GM18858 (cell line): ENCODE results near the gene ADAM30.

Source experiments
- ATAC-seq: cut with Tn5 transposase; IDR thresholded peaks from one replicate; pipeline ENCODE4 v1.9.1; 2021; ENCODE audit not compliant: unreplicated experiment

The ADAM30 gene

GRCh38 chr1:119909890-119910596, 13.7 kb upstream of the ADAM30 start:
- ATAC-seq = no peak

- ATAC-seq = no peak
Measured at GRCh38 chr1:119908661-119909060, 12.3 kb upstream of the ADAM30 start.

DNA sequence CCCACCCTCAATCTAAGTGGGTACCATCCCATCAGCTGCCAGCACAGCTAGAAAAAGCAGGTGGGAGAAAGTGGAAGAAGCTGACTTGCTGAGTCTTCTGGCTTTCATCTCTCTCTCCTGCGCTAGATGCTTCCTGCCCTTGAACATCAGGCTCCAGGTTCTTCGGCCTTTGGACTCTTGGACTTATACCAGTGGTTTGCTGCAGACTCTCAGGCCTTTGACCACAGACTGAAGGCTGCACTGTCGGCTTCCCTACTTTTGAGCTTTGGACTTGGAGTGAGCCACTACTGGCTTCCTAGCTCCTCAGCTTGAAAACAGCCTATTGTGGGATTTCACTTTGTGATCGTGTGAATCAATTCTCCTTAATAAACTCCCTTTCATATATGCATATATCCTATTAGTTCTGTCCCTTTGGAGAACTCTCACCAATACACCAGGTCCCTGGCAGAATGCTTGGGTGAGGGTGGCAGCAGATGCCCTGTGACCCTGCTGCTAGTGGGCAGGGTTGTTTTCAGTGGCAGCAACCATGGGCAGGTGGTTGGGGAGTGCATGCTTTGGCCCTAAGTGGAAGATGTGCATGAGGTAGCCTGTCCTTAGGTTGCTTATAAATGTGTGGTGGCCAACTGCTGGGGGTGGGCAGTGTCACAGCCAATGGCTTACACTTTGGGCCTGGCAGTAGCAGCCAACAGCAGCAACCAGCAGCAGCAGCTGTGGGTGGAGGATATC, 10.8 kb upstream of the ADAM30 start:
- no peak for ATAC-seq

DNA sequence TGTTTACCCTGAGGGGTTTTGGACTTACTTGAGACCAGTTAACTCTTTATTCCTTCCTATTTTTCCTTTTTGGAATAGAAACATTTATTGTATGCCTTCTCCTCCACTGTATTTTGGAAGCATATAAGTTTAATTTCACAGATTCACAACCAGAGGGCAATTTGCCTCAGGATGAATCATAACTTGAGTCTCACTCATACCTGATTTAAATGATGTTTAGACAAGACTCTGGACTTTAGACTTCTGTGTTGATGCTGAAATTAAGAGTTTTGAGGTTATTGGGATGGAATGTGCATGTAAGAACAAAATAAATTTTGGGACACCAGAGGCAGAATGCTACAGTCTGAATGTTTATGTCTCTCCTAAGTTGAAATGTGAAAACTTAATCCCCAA, 7.1 kb upstream of the ADAM30 start:
- ATAC-seq = no peak

GRCh38 chr1:119902775-119903442, 6.6 kb upstream of the ADAM30 start:
- ATAC-seq = no peak

DNA sequence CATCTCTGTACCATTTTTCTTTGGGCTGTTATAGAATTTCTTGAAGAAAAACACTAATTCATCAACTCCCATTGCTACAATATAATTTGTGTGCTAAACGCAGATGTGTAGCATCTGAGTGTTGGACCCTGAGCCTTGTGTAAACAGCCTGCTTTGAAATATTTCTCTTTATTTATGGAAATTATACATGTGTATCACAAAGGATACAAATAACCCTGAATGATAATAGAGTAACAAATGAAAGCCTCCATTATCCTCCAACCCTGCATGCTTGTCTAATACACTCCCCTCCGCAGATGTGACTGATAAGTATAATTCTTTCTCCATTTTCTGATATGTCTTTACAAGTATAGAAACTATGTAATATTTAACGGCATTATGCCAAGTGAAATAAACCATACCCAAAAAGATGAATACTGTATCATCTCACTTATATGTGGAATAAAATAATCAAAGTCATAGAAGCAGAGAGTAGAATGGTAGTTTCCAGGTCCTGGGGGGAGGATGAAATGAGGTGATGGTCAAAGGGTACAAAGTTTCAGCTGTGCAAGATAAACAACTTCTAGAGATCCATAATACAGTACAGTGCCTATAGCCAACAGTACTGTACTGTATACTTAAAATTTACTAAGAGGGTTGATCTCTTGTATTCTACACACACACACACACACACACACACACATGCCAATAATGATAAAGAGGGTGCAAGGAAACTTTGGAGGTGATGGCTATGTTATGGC, 2.8 kb upstream of the ADAM30 start:
- no peak for ATAC-seq

DNA sequence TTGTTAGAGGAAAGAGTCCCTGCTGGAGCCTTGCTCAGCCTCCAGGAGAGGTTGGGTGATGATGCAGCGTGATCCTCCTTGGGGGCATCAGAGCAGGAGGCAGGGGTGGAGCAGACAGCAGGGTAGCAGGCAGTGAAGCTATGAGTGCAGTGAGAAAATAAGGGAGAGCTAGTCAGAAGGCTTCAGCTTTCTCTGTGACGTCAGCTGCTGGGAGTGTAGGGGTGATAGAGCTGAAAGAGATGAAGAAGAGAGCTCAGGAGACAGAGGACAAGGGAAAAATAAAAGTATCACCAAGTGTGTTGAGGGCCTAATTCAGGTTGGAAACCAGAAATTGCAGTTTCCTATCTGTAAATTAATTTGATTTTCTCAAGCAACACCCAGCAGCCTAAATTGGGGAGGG, 2.2 kb upstream of the ADAM30 start:
- no peak for ATAC-seq

DNA sequence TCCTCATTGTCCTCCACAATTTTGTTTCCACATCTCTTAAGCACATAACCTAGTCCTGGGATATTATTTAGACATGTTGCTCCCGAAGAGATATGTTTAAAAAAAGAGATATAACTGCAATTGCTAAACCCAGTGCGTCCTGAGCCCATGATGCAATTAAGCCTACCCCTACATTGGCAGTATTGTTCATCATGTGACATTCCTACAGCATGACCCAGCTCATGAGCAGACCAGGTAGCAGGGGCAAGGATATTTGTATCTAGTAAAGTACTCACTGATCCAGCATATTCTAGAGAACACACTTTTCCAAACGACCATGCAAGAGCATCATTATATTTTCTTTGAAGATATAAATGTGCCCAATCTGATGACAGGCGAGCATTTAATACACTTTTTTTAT, 1.2 kb downstream of the ADAM30 start:
- ATAC-seq = no peak

DNA sequence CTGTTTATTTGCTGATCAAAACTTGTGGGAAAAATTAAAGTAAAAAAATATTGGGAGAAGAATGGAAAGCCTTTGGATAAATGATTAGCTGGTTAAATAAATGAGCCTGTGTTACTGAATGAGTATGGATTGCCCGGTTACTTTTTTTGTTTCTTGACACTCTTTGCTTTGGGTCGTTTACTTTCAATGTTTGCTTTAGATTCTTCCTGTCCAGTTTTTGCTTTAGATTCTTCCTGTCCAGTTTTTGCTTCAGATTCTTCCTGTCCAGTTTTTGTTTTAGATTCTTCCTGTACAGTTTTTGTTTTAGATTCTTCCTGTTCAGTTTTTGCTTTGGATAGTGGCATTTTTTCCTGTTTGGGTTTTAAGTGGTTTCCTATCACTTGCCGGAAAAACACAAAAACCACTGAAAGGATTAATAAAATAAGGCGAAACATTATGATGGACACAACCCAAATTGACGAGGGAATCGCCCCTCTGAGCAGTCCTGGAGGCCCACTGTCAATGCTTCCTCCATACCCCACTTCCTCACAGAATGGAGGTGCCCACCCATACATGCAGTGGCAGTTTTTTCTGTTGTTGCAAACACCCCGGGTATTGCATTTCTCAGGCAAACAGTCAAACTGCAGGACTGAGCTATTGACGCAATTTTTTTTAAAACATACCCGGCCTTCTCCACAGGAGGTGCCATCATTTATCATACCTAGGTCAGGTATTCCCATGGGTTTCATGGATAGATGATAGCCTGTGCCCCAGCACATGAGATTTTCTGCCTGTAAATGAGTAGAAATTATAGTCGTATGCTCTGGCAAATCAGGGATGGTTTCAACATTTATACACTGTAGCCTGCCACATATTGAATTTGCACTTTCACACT, 2.3 kb downstream of the ADAM30 start:
- no peak for ATAC-seq

GRCh38 chr1:119893238-119893791, 3.0 kb downstream of the ADAM30 start:
- no peak for ATAC-seq

DNA sequence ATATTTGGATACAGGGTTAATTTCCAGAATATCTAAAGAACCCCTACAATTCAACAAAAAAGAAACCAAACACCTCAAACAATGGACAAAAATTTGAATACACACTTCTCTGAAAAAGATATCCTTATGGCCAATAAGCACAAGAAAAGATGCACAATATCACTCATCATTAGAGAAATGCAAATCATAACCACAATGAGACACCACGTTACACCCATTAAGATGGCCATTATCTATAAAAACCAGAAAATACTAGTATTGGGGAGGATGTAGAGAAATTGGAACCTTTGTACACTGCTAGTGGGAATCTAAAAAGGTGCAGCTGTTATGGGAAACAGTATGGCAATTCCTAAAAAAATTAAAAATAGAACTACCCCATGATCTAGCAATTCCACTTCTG, 4.9 kb downstream of the ADAM30 start:
- ATAC-seq = no peak

- no peak for ATAC-seq
Measured at GRCh38 chr1:119888476-119888875, 7.8 kb downstream of the ADAM30 start.

- no peak for ATAC-seq
Measured at GRCh38 chr1:119887427-119887826, 8.9 kb downstream of the ADAM30 start.

GRCh38 chr1:119885903-119886783, 10.2 kb downstream of the ADAM30 start:
- ATAC-seq = no peak

GRCh38 chr1:119884711-119885110, 11.6 kb downstream of the ADAM30 start:
- ATAC-seq = no peak

DNA sequence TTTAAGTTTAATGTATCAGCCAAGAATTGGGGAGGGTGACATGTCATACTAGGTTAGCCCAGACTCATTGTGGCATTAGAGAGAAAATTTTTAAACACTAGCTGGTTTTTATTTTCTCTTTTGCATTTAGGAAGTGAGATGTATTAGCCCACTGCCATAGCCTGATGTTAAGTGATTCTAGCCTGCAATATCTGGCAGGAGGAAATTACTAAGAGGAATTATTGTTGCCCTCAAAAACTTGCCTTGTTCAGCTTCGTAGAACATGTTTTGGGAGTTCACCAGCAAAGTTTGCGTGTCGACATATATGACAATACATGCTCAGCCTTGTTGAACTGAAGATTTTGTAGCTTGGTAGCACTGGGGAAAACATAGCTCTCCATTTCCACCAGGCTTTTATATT, 12.5 kb downstream of the ADAM30 start:
- ATAC-seq = no peak

DNA sequence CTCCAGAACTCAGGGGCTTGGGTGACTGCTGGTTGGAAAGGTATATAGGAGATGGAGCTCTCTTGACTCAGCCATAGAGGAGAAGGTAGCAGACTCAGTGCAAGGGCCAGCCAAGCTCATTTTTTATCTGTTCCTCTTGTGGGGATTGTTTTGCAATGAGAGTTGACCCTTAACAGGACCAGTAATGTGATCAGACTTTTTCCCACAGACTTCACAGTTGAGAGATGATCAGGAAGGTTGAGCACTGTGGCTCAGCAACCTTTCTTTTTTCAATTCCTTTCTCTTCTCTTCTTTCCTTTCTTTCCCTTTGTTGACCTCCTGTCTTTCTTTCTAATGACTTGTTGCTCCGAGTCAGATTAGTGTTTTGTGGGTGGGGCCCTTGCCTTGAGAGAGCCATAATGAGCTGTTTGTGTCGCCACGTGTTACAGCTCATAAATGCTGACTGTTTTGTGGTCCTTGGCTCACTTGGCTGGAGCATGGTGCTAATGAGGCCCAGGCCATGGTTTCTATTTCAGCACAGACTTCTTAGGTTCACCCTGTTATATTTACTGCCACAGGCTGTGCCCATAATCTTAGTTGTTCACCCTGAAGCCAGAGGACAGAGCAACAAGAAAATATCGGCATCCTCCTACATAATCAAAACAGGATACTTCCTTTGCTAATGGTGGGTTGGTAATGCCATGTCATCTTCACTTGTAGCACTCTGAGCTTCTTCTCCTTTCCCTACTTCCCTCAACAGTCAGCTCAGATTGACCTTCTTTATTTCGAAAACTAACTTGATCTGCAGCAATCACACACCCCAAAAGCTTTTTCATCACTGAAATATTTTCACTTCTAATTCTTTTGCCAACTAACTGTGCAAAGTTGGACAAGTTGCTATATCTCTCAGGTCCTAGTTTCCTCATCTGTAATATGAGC, 13.9 kb downstream of the ADAM30 start:
- ATAC-seq = no peak
